A549 (cell line): ENCODE data around the gene ACVR1B. TPM values are rescaled to one million over a fixed set of nuclear protein-coding genes. Genes with fewer than 3 reads are reported as not detected.

Experiments used
- ATAC-seq, 2 experiments: fragments of 200-7000 bp in 1 of 2; fragments of >200 bp in 1 of 2; cut with Nextera tagmentation in 1 of 2; cut with Tn5 transposase in 1 of 2; 3 replicates each; pipeline versions ENCODE4 v1.8.0 to v1.9.1; 2018 to 2020; ENCODE audit warnings: mild to moderate bottlenecking in 1 of 2, moderate library complexity in 1 of 2
- CTCF ChIA-PET: fragments of 300-600 bp; sonication (Branson Sonifier 250); formaldehyde crosslinking; extraction: SDS; loops from one replicate; lab custom pipeline; 2021; ENCODE audit warnings: antibody characterized with exemption, inconsistent platforms; lab: Yijun Ruan, JAX
- POLR2A ChIA-PET: fragments of 350-600 bp; formaldehyde crosslinking; extraction: SDS; loops from one replicate; lab custom pipeline; 2021; ENCODE audit warnings: antibody characterized with exemption, inconsistent platforms; lab: Yijun Ruan, JAX
- DNase-seq, 2 experiments: peaks; one replicate each; pipeline versions ENCODE4 v3.0.0 to v3.0.0-alpha.2; 2011 to 2016; ENCODE audit warnings: low read depth in 1 of 2, low spot score in 1 of 2
- FAIRE-seq: peaks from 2 replicates; lab custom pipeline; 2011; peaks lifted over from hg19 to GRCh38; lab: Jason Lieb, UNC
- H3K27ac ChIP-seq, 2 experiments: fragments of >200 bp; sonication (Bioruptor Twin); formaldehyde crosslinking; 3 replicates each; pipeline ENCODE4 v1.5.1; 2016 to 2017
- H3K4me1 ChIP-seq: fragments of >200 bp; sonication (Bioruptor Twin); formaldehyde crosslinking; 3 replicates; pipeline ENCODE4 v1.6.1; 2016
- H3K4me2 ChIP-seq: fragments of >200 bp; sonication (Bioruptor Twin); formaldehyde crosslinking; 3 replicates; pipeline ENCODE4 v1.6.1; 2016
- H3K4me3 ChIP-seq: fragments of >200 bp; sonication (Bioruptor Twin); formaldehyde crosslinking; 3 replicates; pipeline ENCODE4 v1.5.1; 2016
- H3K9me3 ChIP-seq: fragments of >200 bp; sonication (Bioruptor Twin); formaldehyde crosslinking; 3 replicates; pipeline ENCODE4 v1.6.1; 2016
- BHLHE40 ChIP-seq: IDR thresholded peaks from 2 replicates; pipeline ENCODE4 v1.6.1; 2012; ENCODE audit warnings: low read depth, low read length, inconsistent platforms
- CEBPB ChIP-seq, 2 experiments: fragments of >200 bp in 1 of 2; sonication (Bioruptor Twin) in 1 of 2; formaldehyde crosslinking in 1 of 2; IDR thresholded peaks; 2 replicates each; pipeline ENCODE4 v1.6.1; 2012 to 2016
- EHF ChIP-seq: fragments of 250-450 bp; sonication (Bioruptor Pico); IDR thresholded peaks from 2 replicates; pipeline ENCODE4 v1.5.0; 2020; ENCODE audit warnings: mild to moderate bottlenecking
- FOSL2 ChIP-seq, 2 experiments: fragments of 450-650 bp in 1 of 2; fragments of >200 bp in 1 of 2; sonication (Bioruptor Twin) in 1 of 2; formaldehyde crosslinking; IDR thresholded peaks; 2 replicates each; pipeline versions ENCODE4 v1.5.0 to v1.6.1; 2016 to 2020; ENCODE audit warnings: mild to moderate bottlenecking in 1 of 2, moderate library complexity in 1 of 2
- HEYL ChIP-seq: fragments of 250-450 bp; sonication (Bioruptor Pico); IDR thresholded peaks from 2 replicates; pipeline ENCODE4 v1.8.0; 2021; ENCODE audit warnings: mild to moderate bottlenecking, moderate library complexity
- KDM5A ChIP-seq: fragments of 200-600 bp; sonication (generic); IDR thresholded peaks from 2 replicates; pipeline ENCODE4 v1.6.1; 2016; ENCODE audit warnings: antibody characterized with exemption, mild to moderate bottlenecking
- MAZ ChIP-seq: fragments of 150-350 bp; IDR thresholded peaks from 2 replicates; pipeline ENCODE4 v1.6.1; 2014; ENCODE audit warnings: antibody characterized with exemption, low read depth, low read length, borderline replicate concordance
- NFE2L2 ChIP-seq: fragments of 150-350 bp; conservative IDR thresholded peaks from 2 replicates; pipeline ENCODE4 v1.6.1; 2014; ENCODE audit warnings: low read length
- NPAS2 ChIP-seq: fragments of 250-450 bp; sonication (Bioruptor Pico); IDR thresholded peaks from 2 replicates; pipeline ENCODE4 v1.8.0; 2022; ENCODE audit warnings: mild to moderate bottlenecking, moderate library complexity, borderline replicate concordance
- NR3C1 ChIP-seq: fragments of >200 bp; sonication (Bioruptor Twin); formaldehyde crosslinking; IDR thresholded peaks from 3 replicates; pipeline ENCODE4 v1.6.1; 2017
- PHF8 ChIP-seq: fragments of 200-600 bp; sonication (generic); IDR thresholded peaks from 2 replicates; pipeline ENCODE4 v1.6.1; 2016; ENCODE audit warnings: low read depth, mild to moderate bottlenecking, antibody characterized with exemption, moderate library complexity, borderline replicate concordance
- WGBS: methylation state at CpG from one replicate; pipeline ENCODE4 v1.1.6; 2017; ENCODE audit errors: missing lambda C conversion rate; 5-methylcytosine and 5-hydroxymethylcytosine counted together
- polyA plus RNA-seq, 4 experiments: library from polyadenylated mRNA; depleted of rRNA in 3 of 4; stranded (reverse); fragments of >200 nt; fragmentation: RNase III in 1 of 4; extraction: RNeasy Plus Mini Kit Qiagen cat#74134 plus additional on column Dnase treatment in 1 of 4; gene quantifications; 2 replicates in 3 of 4; 3 replicates in 1 of 4; pipeline ENCODE4 v1.2.3, GENCODE V29; 2011 to 2017
- TF ChIP-seq, protein P1 (sequence below): fragments of >200 bp; sonication (Bioruptor Twin); formaldehyde crosslinking; IDR thresholded peaks from 3 replicates; pipeline ENCODE4 v1.6.1; 2016
- TF ChIP-seq, protein P2 (sequence below): fragments of >200 bp; sonication (Bioruptor Twin); formaldehyde crosslinking; IDR thresholded peaks from 3 replicates; pipeline ENCODE4 v1.5.1; 2016
- TF ChIP-seq, protein P3 (sequence below): IDR thresholded peaks from 2 replicates; pipeline ENCODE4 v1.6.1; 2012; ENCODE audit warnings: low read depth, borderline replicate concordance
- TF ChIP-seq, protein P4 (sequence below): IDR thresholded peaks from 2 replicates; pipeline ENCODE4 v1.6.1; 2012
- TF ChIP-seq, protein P5 (sequence below): fragments of 200-600 bp; sonication (generic); IDR thresholded peaks from 2 replicates; pipeline ENCODE4 v1.6.1; 2016; ENCODE audit warnings: antibody characterized with exemption, mild to moderate bottlenecking, moderate library complexity
- TF ChIP-seq, protein P6 (sequence below): IDR thresholded peaks from 2 replicates; pipeline ENCODE4 v1.6.1; 2012

ACVR1B gene
- polyA plus RNA-seq, 2 of the 4 experiments (the other 2 are of a cell fraction) = 15.2 to 18.4 TPM

DNA sequence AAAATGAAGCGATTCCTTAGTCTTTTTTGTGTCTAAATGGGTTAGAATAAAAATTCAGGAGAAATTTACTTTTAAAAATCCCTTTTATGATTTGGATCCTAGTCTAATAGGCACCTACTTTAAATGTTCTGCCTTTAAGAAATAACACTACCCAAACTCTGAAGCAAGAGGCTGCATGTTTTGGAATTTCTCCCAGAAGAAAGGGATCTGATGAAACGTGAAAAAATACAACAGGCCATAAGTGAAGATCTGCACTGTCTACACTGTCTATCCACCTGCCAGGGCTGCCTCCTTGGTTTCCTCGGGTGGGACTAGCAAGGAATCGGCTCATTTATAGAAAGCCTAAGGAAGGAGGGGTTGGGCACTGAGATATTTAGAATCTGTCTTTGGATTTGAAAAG, 22.1 kb downstream of the ACVR1B start:
- Histone ChIP-seq H3K4me3 (no peak overlapping the region), H3K4me1 (peaks cover 69% of the 10 kb centered on the region), H3K27ac (peak overlapping the region; percentile 5 to 31; a peak in 2 of 6 replicates), H3K4me2 (no peak overlapping the region), H3K9me3 (no peaks in the 10 kb centered on the region)
- FAIRE-seq = no peak
- no peak for ATAC-seq
- WGBS = 80% methylated on average over 4 of the region's 4 CpGs
- ChIA-PET CTCF (interaction anchor here (0.9 to 12.5 kb wide), 3 partner anchors 15 to 50 kb away, joined by 3 to 111 read pairs (median 4); no protein-coding TSS in a partner anchor), POLR2A (no interaction called here)
- DNase-seq = no peak
- no peak for TF ChIP-seq PHF8
- no peak for TF ChIP-seq HEYL (CRISPR knock-in tag)
- TF ChIP-seq, protein P1, sequence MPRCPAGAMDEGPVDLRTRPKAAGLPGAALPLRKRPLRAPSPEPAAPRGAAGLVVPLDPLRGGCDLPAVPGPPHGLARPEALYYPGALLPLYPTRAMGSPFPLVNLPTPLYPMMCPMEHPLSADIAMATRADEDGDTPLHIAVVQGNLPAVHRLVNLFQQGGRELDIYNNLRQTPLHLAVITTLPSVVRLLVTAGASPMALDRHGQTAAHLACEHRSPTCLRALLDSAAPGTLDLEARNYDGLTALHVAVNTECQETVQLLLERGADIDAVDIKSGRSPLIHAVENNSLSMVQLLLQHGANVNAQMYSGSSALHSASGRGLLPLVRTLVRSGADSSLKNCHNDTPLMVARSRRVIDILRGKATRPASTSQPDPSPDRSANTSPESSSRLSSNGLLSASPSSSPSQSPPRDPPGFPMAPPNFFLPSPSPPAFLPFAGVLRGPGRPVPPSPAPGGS = no peak
- no peak for TF ChIP-seq NFE2L2
- TF ChIP-seq FOSL2 (IDR thresholded peaks at IDR 0.05) = no peak
- TF ChIP-seq FOSL2 (CRISPR knock-in tag; IDR thresholded peaks at IDR 0.05) = no peak
- no peak for TF ChIP-seq NR3C1
- TF ChIP-seq, protein P2, sequence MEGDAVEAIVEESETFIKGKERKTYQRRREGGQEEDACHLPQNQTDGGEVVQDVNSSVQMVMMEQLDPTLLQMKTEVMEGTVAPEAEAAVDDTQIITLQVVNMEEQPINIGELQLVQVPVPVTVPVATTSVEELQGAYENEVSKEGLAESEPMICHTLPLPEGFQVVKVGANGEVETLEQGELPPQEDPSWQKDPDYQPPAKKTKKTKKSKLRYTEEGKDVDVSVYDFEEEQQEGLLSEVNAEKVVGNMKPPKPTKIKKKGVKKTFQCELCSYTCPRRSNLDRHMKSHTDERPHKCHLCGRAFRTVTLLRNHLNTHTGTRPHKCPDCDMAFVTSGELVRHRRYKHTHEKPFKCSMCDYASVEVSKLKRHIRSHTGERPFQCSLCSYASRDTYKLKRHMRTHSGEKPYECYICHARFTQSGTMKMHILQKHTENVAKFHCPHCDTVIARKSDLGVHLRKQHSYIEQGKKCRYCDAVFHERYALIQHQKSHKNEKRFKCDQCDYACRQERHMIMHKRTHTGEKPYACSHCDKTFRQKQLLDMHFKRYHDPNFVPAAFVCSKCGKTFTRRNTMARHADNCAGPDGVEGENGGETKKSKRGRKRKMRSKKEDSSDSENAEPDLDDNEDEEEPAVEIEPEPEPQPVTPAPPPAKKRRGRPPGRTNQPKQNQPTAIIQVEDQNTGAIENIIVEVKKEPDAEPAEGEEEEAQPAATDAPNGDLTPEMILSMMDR = no peak
- no peak for TF ChIP-seq BHLHE40
- TF ChIP-seq KDM5A = no peak
- no peak for TF ChIP-seq MAZ

DNA sequence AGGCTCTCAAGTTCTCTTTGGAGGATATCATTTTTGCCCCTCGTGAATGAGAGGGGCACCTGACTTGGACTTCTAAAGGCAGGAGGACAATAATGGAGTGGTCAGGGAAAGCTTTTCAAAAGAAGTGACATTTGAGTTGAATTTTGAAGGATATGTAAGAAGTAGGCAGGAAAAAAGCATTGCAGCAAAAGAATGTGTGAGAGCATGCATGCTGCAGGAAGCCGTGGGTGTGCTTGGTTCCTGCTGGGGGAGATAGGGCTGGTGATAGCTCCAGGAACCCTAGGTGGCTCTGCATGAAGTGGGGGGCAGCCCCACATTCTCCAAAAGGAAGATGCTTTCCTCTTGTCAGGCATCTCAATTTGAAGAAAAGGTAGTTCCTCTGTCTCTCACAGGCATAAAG, 23.1 kb downstream of the ACVR1B start:
- H3K4me2 ChIP-seq = no peak overlapping the region

More for the DNA sequence above, 23.1 kb downstream of the ACVR1B start:
- Histone ChIP-seq H3K4me1 (peaks cover 69% of the 10 kb centered on the region), H3K27ac (no peak overlapping the region), H3K9me3 (no peaks in the 10 kb centered on the region), H3K4me3 (no peak overlapping the region)
- no peak for DNase-seq
- ChIA-PET POLR2A (no interaction called here), CTCF (interaction anchor here (0.9 to 12.5 kb wide), 7 partner anchors 16 to 151 kb away, joined by 3 to 111 read pairs (median 4); no protein-coding TSS in a partner anchor)
- WGBS = 88% methylated on average over 2 of the region's 2 CpGs
- no peak for ATAC-seq
- no peak for FAIRE-seq
- TF ChIP-seq NPAS2 (no peak), HEYL (CRISPR knock-in tag) (no peak), FOSL2 (IDR thresholded peaks at IDR 0.05) (no peak), FOSL2 (CRISPR knock-in tag; IDR thresholded peaks at IDR 0.05) (no peak), CEBPB (IDR thresholded peaks at IDR 0.05) (no peak), EHF (CRISPR knock-in tag) (no peak)
- TF ChIP-seq, protein P3, sequence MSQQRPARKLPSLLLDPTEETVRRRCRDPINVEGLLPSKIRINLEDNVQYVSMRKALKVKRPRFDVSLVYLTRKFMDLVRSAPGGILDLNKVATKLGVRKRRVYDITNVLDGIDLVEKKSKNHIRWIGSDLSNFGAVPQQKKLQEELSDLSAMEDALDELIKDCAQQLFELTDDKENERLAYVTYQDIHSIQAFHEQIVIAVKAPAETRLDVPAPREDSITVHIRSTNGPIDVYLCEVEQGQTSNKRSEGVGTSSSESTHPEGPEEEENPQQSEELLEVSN = no peak
- TF ChIP-seq, protein P4, sequence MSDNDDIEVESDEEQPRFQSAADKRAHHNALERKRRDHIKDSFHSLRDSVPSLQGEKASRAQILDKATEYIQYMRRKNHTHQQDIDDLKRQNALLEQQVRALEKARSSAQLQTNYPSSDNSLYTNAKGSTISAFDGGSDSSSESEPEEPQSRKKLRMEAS = no peak
- TF ChIP-seq, protein P5, sequence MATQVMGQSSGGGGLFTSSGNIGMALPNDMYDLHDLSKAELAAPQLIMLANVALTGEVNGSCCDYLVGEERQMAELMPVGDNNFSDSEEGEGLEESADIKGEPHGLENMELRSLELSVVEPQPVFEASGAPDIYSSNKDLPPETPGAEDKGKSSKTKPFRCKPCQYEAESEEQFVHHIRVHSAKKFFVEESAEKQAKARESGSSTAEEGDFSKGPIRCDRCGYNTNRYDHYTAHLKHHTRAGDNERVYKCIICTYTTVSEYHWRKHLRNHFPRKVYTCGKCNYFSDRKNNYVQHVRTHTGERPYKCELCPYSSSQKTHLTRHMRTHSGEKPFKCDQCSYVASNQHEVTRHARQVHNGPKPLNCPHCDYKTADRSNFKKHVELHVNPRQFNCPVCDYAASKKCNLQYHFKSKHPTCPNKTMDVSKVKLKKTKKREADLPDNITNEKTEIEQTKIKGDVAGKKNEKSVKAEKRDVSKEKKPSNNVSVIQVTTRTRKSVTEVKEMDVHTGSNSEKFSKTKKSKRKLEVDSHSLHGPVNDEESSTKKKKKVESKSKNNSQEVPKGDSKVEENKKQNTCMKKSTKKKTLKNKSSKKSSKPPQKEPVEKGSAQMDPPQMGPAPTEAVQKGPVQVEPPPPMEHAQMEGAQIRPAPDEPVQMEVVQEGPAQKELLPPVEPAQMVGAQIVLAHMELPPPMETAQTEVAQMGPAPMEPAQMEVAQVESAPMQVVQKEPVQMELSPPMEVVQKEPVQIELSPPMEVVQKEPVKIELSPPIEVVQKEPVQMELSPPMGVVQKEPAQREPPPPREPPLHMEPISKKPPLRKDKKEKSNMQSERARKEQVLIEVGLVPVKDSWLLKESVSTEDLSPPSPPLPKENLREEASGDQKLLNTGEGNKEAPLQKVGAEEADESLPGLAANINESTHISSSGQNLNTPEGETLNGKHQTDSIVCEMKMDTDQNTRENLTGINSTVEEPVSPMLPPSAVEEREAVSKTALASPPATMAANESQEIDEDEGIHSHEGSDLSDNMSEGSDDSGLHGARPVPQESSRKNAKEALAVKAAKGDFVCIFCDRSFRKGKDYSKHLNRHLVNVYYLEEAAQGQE = no peak
- TF ChIP-seq, protein P6, sequence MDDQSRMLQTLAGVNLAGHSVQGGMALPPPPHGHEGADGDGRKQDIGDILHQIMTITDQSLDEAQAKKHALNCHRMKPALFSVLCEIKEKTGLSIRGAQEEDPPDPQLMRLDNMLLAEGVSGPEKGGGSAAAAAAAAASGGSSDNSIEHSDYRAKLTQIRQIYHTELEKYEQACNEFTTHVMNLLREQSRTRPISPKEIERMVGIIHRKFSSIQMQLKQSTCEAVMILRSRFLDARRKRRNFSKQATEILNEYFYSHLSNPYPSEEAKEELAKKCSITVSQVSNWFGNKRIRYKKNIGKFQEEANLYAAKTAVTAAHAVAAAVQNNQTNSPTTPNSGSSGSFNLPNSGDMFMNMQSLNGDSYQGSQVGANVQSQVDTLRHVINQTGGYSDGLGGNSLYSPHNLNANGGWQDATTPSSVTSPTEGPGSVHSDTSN = no peak
